Fibroblast of lung (primary cell): Measurements from ENCODE around the gene HSPBP1. TPM values are rescaled to one million over a fixed set of nuclear protein-coding genes. Genes with fewer than 3 reads are reported as not detected.

Experiments
- DNase-seq, 2 donors: peaks; one replicate each; pipeline versions ENCODE4 v3.0.0 to v3.0.0-alpha.2; 2010; ENCODE audit warnings: low read depth in 2 of 2
- H2AFZ ChIP-seq: 2 replicates; pipeline ENCODE4 v1.5.1; 2012; ENCODE audit warnings: low read length, control low read depth, inconsistent platforms
- H3K27ac ChIP-seq: 2 replicates; pipeline ENCODE4 v1.5.1; 2011; ENCODE audit warnings: low read length, control low read depth; ENCODE audit not compliant: insufficient read depth
- H3K27me3 ChIP-seq: 2 replicates; pipeline ENCODE4 v1.5.1; 2011; ENCODE audit warnings: mild to moderate bottlenecking, low read length; ENCODE audit not compliant: control insufficient read depth, insufficient read depth
- H3K36me3 ChIP-seq: 2 replicates; pipeline ENCODE4 v1.5.1; 2011; ENCODE audit warnings: low read length; ENCODE audit not compliant: control insufficient read depth, insufficient read depth
- H3K4me1 ChIP-seq: 2 replicates; pipeline ENCODE4 v1.5.1; 2011; ENCODE audit warnings: low read length; ENCODE audit not compliant: control insufficient read depth, insufficient read depth; ENCODE audit errors: extremely low read depth
- H3K4me2 ChIP-seq: 2 replicates; pipeline ENCODE4 v1.5.1; 2011; ENCODE audit warnings: low read length, control low read depth; ENCODE audit not compliant: insufficient read depth; ENCODE audit errors: extremely low read depth
- H3K4me3 ChIP-seq, 4 experiments: fragments of 200-600 bp in 1 of 4; sonication (generic) in 1 of 4; replicated peaks in 1 of 4; 2 replicates each; pipeline ENCODE4 v1.5.1; 2011 to 2016; ENCODE audit warnings: low read length in 4 of 4, low read depth in 3 of 4, mild to moderate bottlenecking in 3 of 4, control low read depth in 2 of 4, inconsistent platforms in 1 of 4, mixed read lengths in 1 of 4; ENCODE audit not compliant: insufficient read depth in 1 of 4; ENCODE audit errors: control extremely low read depth in 1 of 4
- H3K79me2 ChIP-seq: 2 replicates; pipeline ENCODE4 v1.5.1; 2012; ENCODE audit warnings: mild to moderate bottlenecking, low read length, inconsistent platforms; ENCODE audit not compliant: control insufficient read depth, insufficient read depth
- H3K9ac ChIP-seq: 2 replicates; pipeline ENCODE4 v1.5.1; 2011; ENCODE audit warnings: mild to moderate bottlenecking, low read length, control low read depth; ENCODE audit not compliant: insufficient read depth
- H3K9me3 ChIP-seq: 2 replicates; pipeline ENCODE4 v1.5.1; 2012; ENCODE audit warnings: low read depth, low read length; ENCODE audit not compliant: control insufficient read depth, insufficient read depth
- H4K20me1 ChIP-seq: 2 replicates; pipeline ENCODE4 v1.5.1; 2011; ENCODE audit warnings: low read length; ENCODE audit not compliant: control insufficient read depth, insufficient read depth; ENCODE audit errors: extremely low read depth
- EZH2 ChIP-seq: IDR thresholded peaks from 2 replicates; pipeline ENCODE4 v1.5.1; 2012; ENCODE audit warnings: low read length, control low read depth, mild to moderate bottlenecking; ENCODE audit errors: missing control alignments
- polyA plus RNA-seq, 2 donors: library from polyadenylated mRNA; depleted of rRNA in 1 of 2; stranded (reverse) in 1 of 2; unstranded in 1 of 2; fragments of >200 nt; gene quantifications; 2 replicates each; pipeline ENCODE4 v1.2.1, GENCODE V29; 2011 to 2012; ENCODE audit warnings: missing spikeins in 1 of 2
- total RNA-seq: library from RNA; depleted of rRNA; stranded (reverse); fragments of >200 nt; gene quantifications from 2 replicates; pipeline ENCODE4 v1.2.1, GENCODE V29; 2014
- TF ChIP-seq, protein P1 (sequence below), 2 donors: IDR thresholded peaks in 1 of 2; conservative IDR thresholded peaks in 1 of 2; 1 replicate in 1 of 2; 2 replicates in 1 of 2; pipeline ENCODE4 v1.5.1; 2011 to 2012; ENCODE audit warnings: low read length in 2 of 2, control low read depth in 1 of 2, inconsistent platforms in 1 of 2, low read depth in 1 of 2, mild to moderate bottlenecking in 1 of 2

Gene HSPBP1
- total and polyA plus RNA-seq, 2 donors (not counting 1 experiment from before 2014, with no cell fraction given), result 12.5 to 21.5 TPM

DNA sequence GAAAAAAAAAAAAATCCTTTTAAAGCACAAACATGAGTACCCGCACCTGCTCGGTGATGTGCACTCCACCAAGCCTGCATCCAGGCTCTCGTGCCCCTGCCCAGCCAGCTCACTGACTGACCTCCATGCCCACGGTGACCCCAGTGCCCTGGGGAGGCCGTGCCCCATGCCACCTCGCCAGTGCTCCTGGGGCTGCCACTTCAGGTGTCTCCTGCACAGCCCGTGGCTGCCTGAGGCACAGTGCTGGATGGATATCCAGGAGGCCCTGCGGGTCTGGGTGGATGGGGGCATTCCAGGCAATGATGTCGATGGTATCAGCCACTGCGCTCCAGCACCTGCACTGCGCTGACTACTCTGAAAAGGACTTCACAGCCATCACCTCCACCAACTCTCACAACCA lies 30.1 kb downstream of the HSPBP1 start:
- no peak for TF ChIP-seq EZH2
- TF ChIP-seq, protein P1, sequence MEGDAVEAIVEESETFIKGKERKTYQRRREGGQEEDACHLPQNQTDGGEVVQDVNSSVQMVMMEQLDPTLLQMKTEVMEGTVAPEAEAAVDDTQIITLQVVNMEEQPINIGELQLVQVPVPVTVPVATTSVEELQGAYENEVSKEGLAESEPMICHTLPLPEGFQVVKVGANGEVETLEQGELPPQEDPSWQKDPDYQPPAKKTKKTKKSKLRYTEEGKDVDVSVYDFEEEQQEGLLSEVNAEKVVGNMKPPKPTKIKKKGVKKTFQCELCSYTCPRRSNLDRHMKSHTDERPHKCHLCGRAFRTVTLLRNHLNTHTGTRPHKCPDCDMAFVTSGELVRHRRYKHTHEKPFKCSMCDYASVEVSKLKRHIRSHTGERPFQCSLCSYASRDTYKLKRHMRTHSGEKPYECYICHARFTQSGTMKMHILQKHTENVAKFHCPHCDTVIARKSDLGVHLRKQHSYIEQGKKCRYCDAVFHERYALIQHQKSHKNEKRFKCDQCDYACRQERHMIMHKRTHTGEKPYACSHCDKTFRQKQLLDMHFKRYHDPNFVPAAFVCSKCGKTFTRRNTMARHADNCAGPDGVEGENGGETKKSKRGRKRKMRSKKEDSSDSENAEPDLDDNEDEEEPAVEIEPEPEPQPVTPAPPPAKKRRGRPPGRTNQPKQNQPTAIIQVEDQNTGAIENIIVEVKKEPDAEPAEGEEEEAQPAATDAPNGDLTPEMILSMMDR (conservative IDR thresholded peaks at IDR 0.05 in 1 of 2, IDR thresholded peaks at IDR 0.05 in 1 of 2; ENCODE audit: low read depth in 1 of 2, low read length in 2 of 2), result no peak
- Histone ChIP-seq H3K36me3 (peaks cover 11% of the 10 kb centered on the region), H3K9me3 (no peaks in the 10 kb centered on the region), H3K79me2 (peaks cover 79% of the 10 kb centered on the region), H2AFZ (no peak overlapping the region), H3K4me1 (no peaks in the 10 kb centered on the region), H3K4me2 (no peak overlapping the region), H3K27ac (no peak overlapping the region), H3K9ac (no peak overlapping the region), H3K27me3 (no peaks in the 10 kb centered on the region), H4K20me1 (peaks cover 3% of the 10 kb centered on the region), H3K4me3 (no peak overlapping the region)
- no peak for DNase-seq

DNA sequence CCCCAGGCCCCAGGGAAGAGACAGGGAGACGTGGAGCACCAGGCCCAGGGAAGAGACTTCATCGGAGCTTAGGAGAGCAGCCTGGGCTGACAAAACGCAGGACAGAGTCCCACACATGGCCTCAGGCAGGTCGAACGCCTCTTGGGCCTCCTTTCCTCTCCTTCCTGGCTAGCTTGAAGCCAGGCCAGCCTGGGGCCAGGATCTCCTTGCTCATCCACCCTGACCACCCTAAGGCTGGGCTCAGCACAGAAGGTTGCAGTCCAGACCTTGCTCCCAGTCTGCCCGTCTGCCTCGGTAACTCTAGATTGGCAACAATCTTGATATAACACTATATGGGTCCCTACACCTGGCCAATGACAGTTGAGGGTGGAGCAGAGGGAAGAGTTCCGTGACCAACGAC lies 31.2 kb downstream of the HSPBP1 start:
- H3K9me3 ChIP-seq, result no peaks in the 10 kb centered on the region
- no peak overlapping the region for H3K4me3 ChIP-seq
- H4K20me1 ChIP-seq, result peaks cover 3% of the 10 kb centered on the region
- no peaks in the 10 kb centered on the region for H3K4me1 ChIP-seq
- DNase-seq, result no peak
- H3K4me2 ChIP-seq, result no peak overlapping the region
- H3K27ac ChIP-seq, result no peak overlapping the region
- no peak overlapping the region for H2AFZ ChIP-seq
- TF ChIP-seq, protein P1 (conservative IDR thresholded peaks at IDR 0.05 in 1 of 2, IDR thresholded peaks at IDR 0.05 in 1 of 2; ENCODE audit: low read depth in 1 of 2, low read length in 2 of 2), result no peak
- TF ChIP-seq EZH2, result no peak
- peaks cover 11% of the 10 kb centered on the region for H3K36me3 ChIP-seq
- peaks cover 68% of the 10 kb centered on the region for H3K79me2 ChIP-seq
- H3K9ac ChIP-seq, result no peak overlapping the region
- H3K27me3 ChIP-seq, result no peaks in the 10 kb centered on the region

DNA sequence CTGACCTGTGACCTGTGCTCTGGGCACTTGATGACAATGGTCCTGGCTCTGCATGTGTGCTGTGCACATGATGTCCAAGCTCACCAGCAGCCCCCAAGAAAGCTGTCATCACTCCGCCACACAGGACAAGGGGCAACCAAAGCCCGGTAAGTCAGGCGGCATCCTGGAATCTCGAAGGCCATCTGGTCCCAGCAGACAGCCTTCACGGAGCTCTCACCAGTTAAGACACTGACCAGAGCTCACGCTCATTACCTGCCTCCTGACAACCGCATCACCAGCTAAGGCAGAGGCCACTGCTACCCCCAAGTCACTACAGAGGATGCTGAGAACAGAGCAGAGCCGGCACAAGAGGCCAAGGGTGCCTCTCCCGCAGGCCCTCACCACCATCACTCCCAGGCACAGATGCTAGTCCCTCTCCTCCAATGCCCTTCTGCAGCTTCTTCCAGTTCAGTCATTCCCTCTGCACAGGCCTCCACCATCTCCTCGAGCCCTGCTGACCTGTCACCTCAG lies 31.7 kb downstream of the HSPBP1 start:
- no peaks in the 10 kb centered on the region for H3K27me3 ChIP-seq
- H3K4me1 ChIP-seq, result no peaks in the 10 kb centered on the region
- no peak overlapping the region for H3K9ac ChIP-seq
- H4K20me1 ChIP-seq, result peaks cover 3% of the 10 kb centered on the region
- no peak overlapping the region for H3K4me3 ChIP-seq
- peaks cover 63% of the 10 kb centered on the region for H3K79me2 ChIP-seq
- H3K9me3 ChIP-seq, result no peaks in the 10 kb centered on the region
- no peak overlapping the region for H3K4me2 ChIP-seq
- H3K36me3 ChIP-seq, result peaks cover 11% of the 10 kb centered on the region
- H3K27ac ChIP-seq, result peak overlapping the region; percentile 1
- no peak overlapping the region for H2AFZ ChIP-seq
- no peak for DNase-seq
- TF ChIP-seq, protein P1 (conservative IDR thresholded peaks at IDR 0.05 in 1 of 2, IDR thresholded peaks at IDR 0.05 in 1 of 2; ENCODE audit: low read depth in 1 of 2, low read length in 2 of 2), result no peak
- no peak for TF ChIP-seq EZH2
